Spleen (tissue), 7 donors: ENCODE measurements around the gene GNPAT.

Source experiments
- POLR2A ChIP-seq, 3 donors: fragments of 450-650 bp; IDR thresholded peaks; one replicate each; pipeline ENCODE4 v1.5.1; 2017; ENCODE audit warnings: antibody characterized with exemption in 3 of 3, mild to moderate bottlenecking in 1 of 3
- TF ChIP-seq, protein P1 (sequence below), 11 experiments: fragments of 200-600 bp in 7 of 11; fragments of 450-650 bp in 4 of 11; sonication (generic) in 4 of 11; IDR thresholded peaks in 8 of 11; conservative IDR thresholded peaks in 3 of 11; 1 replicate in 7 of 11; 2 replicates in 4 of 11; pipeline versions ENCODE4 v1.4.0 to v1.8.0; 2016 to 2021; ENCODE audit warnings: antibody characterized with exemption in 11 of 11, inconsistent platforms in 4 of 11, mild to moderate bottlenecking in 1 of 11
- donor health status: DM: no; HTN: no; CAD: no; lungs with moderate emphysema.
- donor health status: DM: no; HTN: no; CAD: no.
- donor health status: DM: no; HTN: no; CAD: no.

DNA sequence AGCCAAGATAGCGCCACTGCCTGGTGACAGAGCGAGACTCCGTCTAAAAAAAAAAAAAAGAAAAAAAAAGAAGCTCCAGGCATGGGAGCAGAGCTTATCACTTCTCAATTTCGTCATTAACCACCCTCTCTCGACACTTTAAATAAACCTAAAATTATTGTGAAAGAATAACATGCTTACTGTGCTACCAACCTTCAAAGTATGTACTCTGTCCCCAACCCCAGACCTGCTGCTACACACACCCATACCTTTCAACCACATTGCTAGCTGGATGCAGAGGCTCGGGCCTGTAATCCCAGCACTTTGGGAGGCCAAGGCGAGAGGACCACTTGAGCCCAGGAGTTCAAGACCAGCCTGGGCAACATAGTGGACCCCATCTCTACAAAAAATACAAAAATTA is 38.7 kb downstream of the GNPAT start:
- TF ChIP-seq, protein P1, sequence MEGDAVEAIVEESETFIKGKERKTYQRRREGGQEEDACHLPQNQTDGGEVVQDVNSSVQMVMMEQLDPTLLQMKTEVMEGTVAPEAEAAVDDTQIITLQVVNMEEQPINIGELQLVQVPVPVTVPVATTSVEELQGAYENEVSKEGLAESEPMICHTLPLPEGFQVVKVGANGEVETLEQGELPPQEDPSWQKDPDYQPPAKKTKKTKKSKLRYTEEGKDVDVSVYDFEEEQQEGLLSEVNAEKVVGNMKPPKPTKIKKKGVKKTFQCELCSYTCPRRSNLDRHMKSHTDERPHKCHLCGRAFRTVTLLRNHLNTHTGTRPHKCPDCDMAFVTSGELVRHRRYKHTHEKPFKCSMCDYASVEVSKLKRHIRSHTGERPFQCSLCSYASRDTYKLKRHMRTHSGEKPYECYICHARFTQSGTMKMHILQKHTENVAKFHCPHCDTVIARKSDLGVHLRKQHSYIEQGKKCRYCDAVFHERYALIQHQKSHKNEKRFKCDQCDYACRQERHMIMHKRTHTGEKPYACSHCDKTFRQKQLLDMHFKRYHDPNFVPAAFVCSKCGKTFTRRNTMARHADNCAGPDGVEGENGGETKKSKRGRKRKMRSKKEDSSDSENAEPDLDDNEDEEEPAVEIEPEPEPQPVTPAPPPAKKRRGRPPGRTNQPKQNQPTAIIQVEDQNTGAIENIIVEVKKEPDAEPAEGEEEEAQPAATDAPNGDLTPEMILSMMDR (IDR thresholded peaks at IDR 0.05 in 8 of 11, conservative IDR thresholded peaks at IDR 0.05 in 3 of 11) = no peak
- no peak for TF ChIP-seq POLR2A (IDR thresholded peaks at IDR 0.05)
